ENCODE measurements around the gene TRAF3. TPM values are rescaled to one million over a fixed set of nuclear protein-coding genes. Genes with fewer than 3 reads are reported as not detected.

Gene TRAF3
- total RNA-seq, 2 experiments from 2014 or later, result 66.4 to 83.7 TPM

GRCh38 chr14:102902086-102902485 lies 124.8 kb downstream of the TRAF3 start:
- Mint-ChIP-seq H3K36me3 (ENCODE audit: low read depth) (peaks cover 53% of the 10 kb centered on the region), H3K27me3 (no peaks in the 10 kb centered on the region), H3K9me3 (ENCODE audit: low read depth) (no peaks in the 10 kb centered on the region), H3K4me1 (peaks cover 21% of the 10 kb centered on the region), H3K27ac (no peak overlapping the region), H3K4me3 (no peak overlapping the region)
- ATAC-seq (no peak), DNase-seq (no peak)
- ChIA-PET CTCF (interaction anchor here (1.9 kb wide), 1 partner anchor 208 kb away, joined by 7 read pairs; no protein-coding TSS in a partner anchor), POLR2A (no interaction called here)
- intact Hi-C loops (cut with DNase I, micrococcal nuclease), result no loop called here

- intact Hi-C loops (cut with DNase I, micrococcal nuclease), result no loop called here
- H3K27me3 Mint-ChIP-seq, result no peaks in the 10 kb centered on the region
- peak overlapping the region; percentile 37 for H3K27ac Mint-ChIP-seq
- no peak overlapping the region for H3K4me3 Mint-ChIP-seq
- no peak for ATAC-seq
- H3K4me1 Mint-ChIP-seq, result peaks cover 21% of the 10 kb centered on the region
- CTCF ChIA-PET, result interaction anchor here (0.9 to 1.9 kb wide), 2 partner anchors 173 to 209 kb away, joined by 3 to 7 read pairs; no protein-coding TSS in a partner anchor
- POLR2A ChIA-PET, result interaction anchor here (0.6 kb wide), 1 partner anchor 10 kb away, joined by 3 read pairs; no protein-coding TSS in a partner anchor
- no peak for DNase-seq
- H3K9me3 Mint-ChIP-seq (ENCODE audit: low read depth), result no peaks in the 10 kb centered on the region
- peaks cover 51% of the 10 kb centered on the region for H3K36me3 Mint-ChIP-seq (ENCODE audit: low read depth)
Observed at GRCh38 chr14:102902523-102903247, 125.4 kb downstream of the TRAF3 start.

- Mint-ChIP-seq H3K27me3 (no peaks in the 10 kb centered on the region), H3K36me3 (ENCODE audit: low read depth) (peaks cover 52% of the 10 kb centered on the region), H3K4me3 (no peak overlapping the region), H3K9me3 (ENCODE audit: low read depth) (no peaks in the 10 kb centered on the region), H3K4me1 (peaks cover 20% of the 10 kb centered on the region), H3K27ac (peak overlapping the region; percentile 20)
- intact Hi-C loops (cut with DNase I, micrococcal nuclease), result no loop called here
- CTCF ChIA-PET, result interaction anchor here (0.6 to 1.9 kb wide), 3 partner anchors 174 to 409 kb away, joined by 3 to 7 read pairs (median 3); no protein-coding TSS in a partner anchor
- POLR2A ChIA-PET, result interaction anchor here (0.6 kb wide), 1 partner anchor 9 kb away, joined by 3 read pairs; no protein-coding TSS in a partner anchor
- no peak for DNase-seq
- ATAC-seq, result no peak
Observed at GRCh38 chr14:102903248-102903888, 126.1 kb downstream of the TRAF3 start.

GRCh38 chr14:102903889-102904512 lies 126.8 kb downstream of the TRAF3 start:
- H3K27me3 Mint-ChIP-seq, result no peaks in the 10 kb centered on the region
- POLR2A ChIA-PET, result no interaction called here
- H3K4me3 Mint-ChIP-seq, result no peak overlapping the region
- peaks cover 14% of the 10 kb centered on the region for H3K4me1 Mint-ChIP-seq
- no peak for DNase-seq
- intact Hi-C loops (cut with DNase I, micrococcal nuclease), result no loop called here
- peaks cover 49% of the 10 kb centered on the region for H3K36me3 Mint-ChIP-seq (ENCODE audit: low read depth)
- CTCF ChIA-PET, result interaction anchor here (0.6 kb wide), 1 partner anchor 409 kb away, joined by 3 read pairs; no protein-coding TSS in a partner anchor
- no peak for ATAC-seq
- peak overlapping the region; percentile 17 for H3K27ac Mint-ChIP-seq
- no peaks in the 10 kb centered on the region for H3K9me3 Mint-ChIP-seq (ENCODE audit: low read depth)

DNA sequence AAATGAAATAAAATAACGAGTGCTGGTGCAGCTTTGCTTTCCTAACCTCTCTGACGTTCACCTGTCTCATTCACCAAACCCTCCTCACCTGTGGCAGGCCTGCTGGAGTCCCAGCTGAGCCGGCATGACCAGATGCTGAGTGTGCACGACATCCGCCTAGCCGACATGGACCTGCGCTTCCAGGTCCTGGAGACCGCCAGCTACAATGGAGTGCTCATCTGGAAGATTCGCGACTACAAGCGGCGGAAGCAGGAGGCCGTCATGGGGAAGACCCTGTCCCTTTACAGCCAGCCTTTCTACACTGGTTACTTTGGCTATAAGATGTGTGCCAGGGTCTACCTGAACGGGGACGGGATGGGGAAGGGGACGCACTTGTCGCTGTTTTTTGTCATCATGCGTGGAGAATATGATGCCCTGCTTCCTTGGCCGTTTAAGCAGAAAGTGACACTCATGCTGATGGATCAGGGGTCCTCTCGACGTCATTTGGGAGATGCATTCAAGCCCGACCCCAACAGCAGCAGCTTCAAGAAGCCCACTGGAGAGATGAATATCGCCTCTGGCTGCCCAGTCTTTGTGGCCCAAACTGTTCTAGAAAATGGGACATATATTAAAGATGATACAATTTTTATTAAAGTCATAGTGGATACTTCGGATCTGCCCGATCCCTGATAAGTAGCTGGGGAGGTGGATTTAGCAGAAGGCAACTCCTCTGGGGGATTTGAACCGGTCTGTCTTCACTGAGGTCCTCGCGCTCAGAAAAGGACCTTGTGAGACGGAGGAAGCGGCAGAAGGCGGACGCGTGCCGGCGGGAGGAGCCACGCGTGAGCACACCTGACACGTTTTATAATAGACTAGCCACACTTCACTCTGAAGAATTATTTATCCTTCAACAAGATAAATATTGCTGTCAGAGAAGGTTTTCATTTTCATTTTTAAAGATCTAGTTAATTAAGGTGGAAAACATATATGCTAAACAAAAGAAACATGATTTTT lies 128.2 kb downstream of the TRAF3 start:
- no peak overlapping the region for H3K4me3 Mint-ChIP-seq
- H3K4me1 Mint-ChIP-seq, result peaks cover 10% of the 10 kb centered on the region
- ChIA-PET CTCF (no interaction called here), POLR2A (no interaction called here)
- H3K36me3 Mint-ChIP-seq (ENCODE audit: low read depth), result peaks cover 44% of the 10 kb centered on the region
- DNase-seq, result no peak
- no peak overlapping the region for H3K27ac Mint-ChIP-seq
- H3K27me3 Mint-ChIP-seq, result no peaks in the 10 kb centered on the region
- ATAC-seq, result no peak
- no peaks in the 10 kb centered on the region for H3K9me3 Mint-ChIP-seq (ENCODE audit: low read depth)
- intact Hi-C loops (cut with DNase I, micrococcal nuclease), result no loop called here

GRCh38 chr14:102906616-102907302 lies 129.5 kb downstream of the TRAF3 start:
- ATAC-seq, result no peak
- ChIA-PET CTCF (interaction anchor here (0.7 kb wide), 1 partner anchor 14 kb away, joined by 3 read pairs; no protein-coding TSS in a partner anchor), POLR2A (no interaction called here)
- Mint-ChIP-seq H3K36me3 (ENCODE audit: low read depth) (peaks cover 39% of the 10 kb centered on the region), H3K27me3 (no peaks in the 10 kb centered on the region), H3K4me3 (no peak overlapping the region), H3K27ac (no peak overlapping the region), H3K9me3 (ENCODE audit: low read depth) (no peaks in the 10 kb centered on the region), H3K4me1 (no peaks in the 10 kb centered on the region)
- DNase-seq, result no peak
- intact Hi-C loops (cut with DNase I, micrococcal nuclease), result no loop called here

- Mint-ChIP-seq H3K36me3 (ENCODE audit: low read depth) (peaks cover 37% of the 10 kb centered on the region), H3K27ac (no peak overlapping the region), H3K9me3 (ENCODE audit: low read depth) (no peaks in the 10 kb centered on the region), H3K27me3 (no peaks in the 10 kb centered on the region), H3K4me3 (no peak overlapping the region), H3K4me1 (no peaks in the 10 kb centered on the region)
- no peak for ATAC-seq
- POLR2A ChIA-PET, result no interaction called here
- intact Hi-C loops (cut with DNase I, micrococcal nuclease), result no loop called here
- no peak for DNase-seq
- CTCF ChIA-PET, result no interaction called here
Observed at GRCh38 chr14:102907303-102907844, 130.1 kb downstream of the TRAF3 start.

GRCh38 chr14:102907980-102908730 lies 130.9 kb downstream of the TRAF3 start:
- Mint-ChIP-seq H3K9me3 (ENCODE audit: low read depth) (no peaks in the 10 kb centered on the region), H3K27me3 (no peaks in the 10 kb centered on the region), H3K4me1 (no peaks in the 10 kb centered on the region), H3K27ac (no peak overlapping the region), H3K4me3 (no peak overlapping the region), H3K36me3 (ENCODE audit: low read depth) (peaks cover 30% of the 10 kb centered on the region)
- DNase-seq (no peak), ATAC-seq (no peak)
- intact Hi-C loops (cut with DNase I, micrococcal nuclease), result no loop called here
- CTCF ChIA-PET, result no interaction called here
- POLR2A ChIA-PET, result no interaction called here

DNA sequence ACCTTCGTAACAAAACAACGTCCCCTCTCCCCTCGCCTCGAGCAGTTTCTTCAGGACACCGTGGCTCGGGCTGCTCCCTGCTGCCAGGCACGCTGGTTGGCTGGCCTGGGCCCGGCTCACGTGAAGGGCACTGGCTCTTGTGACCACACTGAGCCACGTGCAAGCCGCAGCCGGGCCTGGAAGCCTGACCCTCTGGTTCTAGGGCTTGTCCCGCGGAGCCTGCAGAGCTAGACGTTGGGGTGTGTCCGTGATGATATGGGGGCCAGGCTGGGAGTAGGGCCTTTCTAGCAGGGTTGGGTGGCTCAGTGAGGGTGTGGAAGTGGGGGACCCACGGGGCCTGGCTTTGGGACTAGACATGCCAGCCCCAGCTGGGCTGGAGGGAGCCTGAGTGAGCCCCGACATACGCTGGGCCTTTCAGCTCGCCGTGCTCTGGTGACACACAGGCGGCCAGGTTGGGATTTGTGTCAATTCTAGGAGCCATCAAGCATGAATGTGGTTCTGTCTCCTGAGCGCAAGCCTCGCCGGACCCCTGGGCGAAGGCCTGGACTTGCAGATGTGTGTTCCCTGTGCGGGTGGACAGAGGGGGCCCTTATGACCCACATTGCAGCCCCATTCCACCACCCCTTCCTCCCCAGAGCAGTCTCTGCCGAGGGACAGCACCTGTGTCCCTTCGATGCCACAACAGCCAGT lies 131.7 kb downstream of the TRAF3 start:
- Mint-ChIP-seq H3K9me3 (ENCODE audit: low read depth) (no peaks in the 10 kb centered on the region), H3K4me3 (no peak overlapping the region), H3K36me3 (ENCODE audit: low read depth) (peaks cover 23% of the 10 kb centered on the region), H3K4me1 (no peaks in the 10 kb centered on the region), H3K27me3 (no peaks in the 10 kb centered on the region), H3K27ac (no peak overlapping the region)
- no peak for ATAC-seq
- DNase-seq, result no peak
- intact Hi-C loops (cut with DNase I, micrococcal nuclease), result no loop called here
- ChIA-PET CTCF (no interaction called here), POLR2A (no interaction called here)
